Stimulated activated naive CD4-positive, alpha-beta T cell treated with Interleukin-2 at 50 U/mL for 16 hours (primary cell): ENCODE data around the gene EPS8.

Source experiments
- DNase-seq: peaks from one replicate; lab custom pipeline; 2025; lab: John Stamatoyannopoulos, UW

EPS8 gene

DNA sequence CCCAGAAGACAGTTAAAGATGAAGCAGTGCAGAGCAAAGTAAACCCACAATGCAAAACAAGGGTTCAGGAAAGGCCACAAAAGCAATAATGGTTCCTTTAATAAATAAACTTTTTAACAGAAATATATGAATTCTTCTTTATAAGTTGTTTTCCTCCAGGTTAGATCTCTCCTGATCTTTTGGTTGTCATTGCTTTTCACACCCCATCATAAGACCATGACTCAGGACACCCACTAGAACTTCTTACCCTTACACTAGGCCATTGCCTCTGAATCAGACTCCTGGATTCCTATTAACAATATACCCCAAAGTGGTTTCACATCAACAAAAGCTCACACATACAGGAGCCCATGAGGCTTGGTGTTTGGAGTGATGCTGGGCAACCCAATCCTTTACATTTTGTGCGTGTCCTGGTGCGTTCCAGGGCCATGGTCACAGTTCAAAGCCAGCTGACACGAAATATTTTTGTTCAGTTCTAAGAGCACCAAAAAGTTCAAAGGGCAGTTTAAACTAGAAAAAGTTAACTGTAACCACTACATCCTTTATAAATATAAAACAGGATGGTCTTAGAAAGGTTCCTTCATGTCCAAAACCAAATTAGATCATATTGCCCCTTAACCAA, 187.0 kb downstream of the EPS8 start:
- no peak for DNase-seq

GRCh38 chr12:15601210-15601800, 187.9 kb downstream of the EPS8 start:
- DNase-seq, result no peak

DNA sequence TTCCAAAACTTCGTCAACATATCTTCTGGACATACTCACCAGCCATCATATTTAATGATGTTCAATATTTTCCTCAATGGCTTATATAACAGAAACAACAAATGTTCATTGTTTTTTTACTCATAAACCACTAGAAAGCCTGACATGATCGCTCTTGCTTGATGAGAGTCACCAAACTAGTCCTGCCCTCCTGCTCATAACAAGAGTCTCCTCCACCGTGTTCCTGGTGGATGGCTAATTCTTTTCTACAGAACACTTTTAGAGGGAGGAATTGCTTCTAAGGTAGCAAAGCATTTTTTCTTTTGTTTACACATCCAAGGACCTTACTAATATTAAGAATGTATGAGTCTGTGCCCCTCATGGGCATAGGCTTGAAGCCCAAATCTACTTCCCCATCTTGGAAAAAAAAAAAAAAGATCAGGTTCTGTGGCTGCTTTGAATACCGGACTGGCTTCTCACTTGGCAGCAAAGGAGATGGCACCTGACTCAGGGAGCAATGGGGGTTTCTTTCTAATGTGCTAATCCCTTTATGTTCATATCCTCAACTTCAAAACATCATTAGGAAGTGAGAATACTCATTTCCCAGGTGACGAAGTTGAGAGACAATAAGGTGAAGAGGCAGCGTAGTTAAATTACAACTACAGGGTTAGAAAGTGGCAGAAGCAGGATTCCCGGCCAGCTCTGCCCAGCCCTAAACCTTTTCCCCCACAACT, 188.8 kb downstream of the EPS8 start:
- DNase-seq, result no peak

- DNase-seq, result no peak
Measured at GRCh38 chr12:15599266-15600037, 189.7 kb downstream of the EPS8 start.

DNA sequence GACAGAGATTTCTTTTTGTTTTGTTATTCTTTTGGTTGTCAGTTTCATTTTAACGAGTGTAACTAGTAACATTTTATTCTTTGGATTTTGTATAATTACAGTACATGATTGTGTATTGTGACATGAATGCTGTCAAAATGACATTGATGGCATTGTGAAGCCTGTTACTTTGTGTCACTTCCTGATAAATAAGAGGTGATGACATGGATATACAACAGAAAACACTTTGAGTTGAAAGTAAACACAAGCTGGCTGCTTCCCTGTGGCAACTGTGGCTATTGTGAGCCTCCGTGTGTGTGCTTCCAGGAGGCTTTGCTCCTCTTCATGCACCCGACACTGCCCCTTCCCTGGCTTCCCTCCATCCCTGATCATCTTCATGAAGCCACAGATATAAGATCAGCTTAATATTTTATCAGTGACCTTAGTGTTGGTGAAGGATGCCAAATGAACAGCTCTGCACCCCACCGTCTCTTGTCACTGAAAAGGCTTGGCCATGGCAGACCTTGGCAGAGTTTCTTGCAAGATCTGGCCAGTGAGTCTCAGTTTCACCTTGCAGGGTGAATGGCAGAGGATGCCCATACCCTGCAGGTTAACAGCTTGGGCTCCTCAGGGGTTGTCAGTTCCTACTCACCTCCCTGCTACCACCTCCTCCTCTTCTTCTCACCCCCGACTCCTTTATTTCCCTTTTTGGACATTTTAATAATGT, 191.9 kb downstream of the EPS8 start:
- DNase-seq, result no peak

GRCh38 chr12:15596174-15596573, 193.0 kb downstream of the EPS8 start:
- DNase-seq, result no peak

DNA sequence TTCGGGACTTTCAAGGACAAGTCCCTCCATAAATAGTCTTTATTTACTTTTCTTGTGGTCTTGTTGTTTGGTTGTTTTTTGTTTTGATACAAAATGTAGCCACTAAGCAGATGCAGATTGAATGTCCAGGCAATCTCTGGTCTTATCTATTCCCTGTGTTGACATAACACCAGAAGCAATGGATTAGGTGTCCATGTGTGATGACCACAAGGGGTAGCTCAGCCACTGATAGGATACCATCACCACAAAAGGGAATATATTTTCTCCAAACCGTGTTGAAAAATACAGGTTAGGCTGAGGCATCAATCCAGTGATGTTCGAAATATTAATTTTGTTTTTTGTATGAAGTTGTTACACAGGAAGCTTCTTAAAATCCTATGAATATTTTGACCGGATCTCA, 196.3 kb downstream of the EPS8 start:
- no peak for DNase-seq

GRCh38 chr12:15591811-15592210, 197.4 kb downstream of the EPS8 start:
- no peak for DNase-seq

GRCh38 chr12:15590180-15590826, 198.9 kb downstream of the EPS8 start:
- peak; percentile 16 for DNase-seq

GRCh38 chr12:15589328-15590032, 199.7 kb downstream of the EPS8 start:
- DNase-seq, result no peak

- DNase-seq, result no peak
Measured at GRCh38 chr12:15584366-15585041, 204.7 kb downstream of the EPS8 start.

DNA sequence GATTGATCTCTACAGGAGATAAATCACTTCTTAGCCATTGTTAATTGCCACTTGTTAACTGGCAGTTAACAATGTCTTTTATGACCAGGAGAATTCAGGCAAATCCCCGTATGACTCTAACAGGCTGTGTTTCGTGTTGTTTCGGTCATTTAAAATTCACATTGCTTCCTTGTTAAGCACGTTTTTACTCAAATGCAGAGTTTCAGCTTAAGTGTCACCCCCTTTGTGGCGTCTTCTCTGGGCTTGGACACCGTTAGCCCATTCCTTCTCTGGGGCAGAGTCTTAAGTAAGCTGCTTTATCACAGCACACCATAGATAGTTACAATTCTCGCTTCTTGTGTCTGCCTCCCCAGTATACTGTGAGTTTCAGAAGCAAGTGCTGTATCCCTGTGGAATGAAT, 205.4 kb downstream of the EPS8 start:
- DNase-seq, result no peak

DNA sequence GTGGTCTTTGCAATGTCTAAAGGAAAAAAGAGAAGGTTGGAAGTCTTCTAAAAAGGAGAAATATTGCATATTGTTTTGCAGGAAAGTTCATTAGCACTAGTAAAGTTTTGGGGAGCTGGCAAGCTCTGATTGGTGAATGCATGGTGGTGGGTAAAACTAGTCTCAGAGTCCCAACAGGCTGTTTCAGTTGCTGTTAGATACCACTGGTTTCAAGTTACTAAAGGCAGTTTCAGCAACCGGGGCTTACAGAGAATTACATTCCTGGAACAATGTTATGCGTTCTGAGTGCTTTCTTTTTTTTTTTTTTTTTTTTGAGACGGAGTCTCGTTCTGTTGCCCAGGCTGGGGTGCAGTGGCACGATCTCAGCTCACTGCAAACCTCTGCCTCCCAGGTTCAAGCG, 208.2 kb downstream of the EPS8 start:
- DNase-seq, result no peak

GRCh38 chr12:15580431-15580830, 208.8 kb downstream of the EPS8 start:
- no peak for DNase-seq

DNA sequence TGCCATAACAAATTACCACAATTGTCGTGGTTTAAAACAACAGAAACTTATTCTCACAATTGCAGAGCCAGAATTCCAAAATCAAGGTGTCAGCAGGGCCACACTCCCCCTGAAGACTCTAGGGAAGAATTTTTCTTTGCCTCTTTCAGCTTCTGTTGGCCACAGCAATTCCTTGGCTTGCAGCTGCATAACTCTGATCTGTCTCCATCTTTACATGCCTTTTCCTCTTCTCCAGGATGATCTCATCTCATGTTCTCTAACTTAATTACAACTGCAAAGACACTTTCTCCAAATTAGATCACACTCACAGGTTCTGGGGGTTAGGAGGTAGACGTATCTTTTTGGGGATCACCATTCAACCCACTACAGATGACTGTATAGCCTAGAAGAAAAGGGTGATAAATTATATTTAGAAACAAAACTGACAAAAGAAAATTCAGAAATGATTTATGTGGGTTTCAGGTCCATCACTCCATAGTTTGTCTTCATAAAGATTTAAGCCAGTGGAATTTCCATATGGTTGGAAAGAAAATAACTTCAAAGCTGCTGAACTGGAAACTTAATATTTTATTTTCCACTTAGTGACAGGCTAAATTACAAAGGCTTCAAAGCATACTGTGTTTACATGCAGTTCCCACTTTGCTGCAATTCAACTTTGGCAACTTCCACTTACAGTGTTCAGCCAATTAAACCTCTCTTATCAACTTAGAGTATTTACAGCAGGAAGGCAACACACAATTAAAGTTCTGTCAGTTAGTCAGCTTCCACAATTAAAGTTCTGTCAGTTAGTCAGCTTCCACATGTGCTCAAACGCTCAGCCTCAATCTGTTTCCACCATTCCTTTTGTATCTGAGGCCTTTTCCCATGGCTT, 213.3 kb downstream of the EPS8 start:
- DNase-seq, result no peak

- no peak for DNase-seq
Measured at GRCh38 chr12:15574353-15574752, 214.8 kb downstream of the EPS8 start.
